ENCODE data around the gene ZFP69B. TPM values are rescaled to one million over a fixed set of nuclear protein-coding genes. Genes with fewer than 3 reads are reported as not detected.

The ZFP69B gene
- total RNA-seq, 4 donors from 2014 or later: 0.68 to 1.9 TPM; not detected in 2

GRCh38 chr1:40469327-40469726 lies 19.1 kb downstream of the ZFP69B start:
- Histone ChIP-seq H3K36me3 (peaks cover 0 to 7% (median 0%) of the 10 kb centered on the region in 4 donors), H3K4me1 (no peaks in the 10 kb centered on the region), H3K4me3 (no peak overlapping the region), H3K27ac (no peak overlapping the region), H3K27me3 (no peaks in the 10 kb centered on the region), H3K9me3 (peaks cover 62 to 64% of the 10 kb centered on the region in 2 donors)
- in situ Hi-C loops (cut with MboI; ENCODE audit: low pct_ligation_motif_present in 1 of 4, low pct_unique_long_range_greater_than_20kb in 1 of 4, low sequenced_read_pairs in 3 of 4) (no loop called here), intact Hi-C loops (cut with DNase I; ENCODE audit: low total_unique reads) (no loop called here)
- 85 to 90% methylated on average over 2 of the region's 2 CpGs for WGBS, 2 donors (ENCODE audit: low coverage in 1 of 2)
- DNase-seq: no peak
- TF ChIP-seq POLR2AphosphoS5 (IDR thresholded peaks at IDR 0.05): no peak
- no peak for TF ChIP-seq EP300 (IDR thresholded peaks at IDR 0.05; ENCODE audit: low read depth)
- no peak for TF ChIP-seq POLR2A (IDR thresholded peaks at IDR 0.05)
- no peak for TF ChIP-seq CTCF (IDR thresholded peaks at IDR 0.05)

- in situ Hi-C loops (cut with MboI; ENCODE audit: low pct_ligation_motif_present in 1 of 4, low pct_unique_long_range_greater_than_20kb in 1 of 4, low sequenced_read_pairs in 3 of 4): no loop called here
- WGBS, 2 donors (ENCODE audit: low coverage in 1 of 2): 95 to 100% methylated on average over 2 of the region's 2 CpGs
- no peak overlapping the region for H3K4me3 ChIP-seq
- H3K36me3 ChIP-seq: no peaks in the 10 kb centered on the region
- H3K4me1 ChIP-seq: peaks cover 0 to 13% (median 6%) of the 10 kb centered on the region in 4 donors
- TF ChIP-seq EP300 (IDR thresholded peaks at IDR 0.05; ENCODE audit: low read depth): no peak
- no peak for TF ChIP-seq POLR2A (IDR thresholded peaks at IDR 0.05)
- no peak for TF ChIP-seq POLR2AphosphoS5 (IDR thresholded peaks at IDR 0.05)
- no peak for TF ChIP-seq CTCF (IDR thresholded peaks at IDR 0.05)
- DNase-seq: no peak
- no peaks in the 10 kb centered on the region for H3K27me3 ChIP-seq
- H3K9me3 ChIP-seq: peaks cover 22% of the 10 kb centered on the region in 2 donors
- intact Hi-C loops (cut with DNase I; ENCODE audit: low total_unique reads): no loop called here
- no peak overlapping the region for H3K27ac ChIP-seq
Measured at GRCh38 chr1:40475268-40475667, 25.0 kb downstream of the ZFP69B start.

GRCh38 chr1:40476924-40477677 lies 26.8 kb downstream of the ZFP69B start, which contains the start of gene ZFP69:
Gene ZFP69 (plus strand): TSS chr1:40477290. CDS start chr1:40479362, 2,072 bp downstream.
- peaks cover 0 to 13% (median 6%) of the 10 kb centered on the region in 4 donors for H3K4me1 ChIP-seq
- intact Hi-C loops (cut with DNase I; ENCODE audit: low total_unique reads): no loop called here
- H3K4me3 ChIP-seq: peak within 1 kb of the TSS; percentile 51 to 90 (median 77)
- no peaks in the 10 kb centered on the region for H3K27me3 ChIP-seq
- in situ Hi-C loops (cut with MboI; ENCODE audit: low pct_ligation_motif_present in 1 of 4, low pct_unique_long_range_greater_than_20kb in 1 of 4, low sequenced_read_pairs in 3 of 4): no loop called here
- H3K9me3 ChIP-seq: peaks cover 12 to 14% of the 10 kb centered on the region in 2 donors
- peak; percentile 76 for DNase-seq
- no peak for TF ChIP-seq EP300 (IDR thresholded peaks at IDR 0.05; ENCODE audit: low read depth)
- TF ChIP-seq CTCF (IDR thresholded peaks at IDR 0.05): peak in 1 of 5 experiments; percentile 1
- peak; percentile 18 to 32 (median 23) for TF ChIP-seq POLR2AphosphoS5 (IDR thresholded peaks at IDR 0.05)
- WGBS, 2 donors (ENCODE audit: low coverage in 1 of 2): 0% methylated on average over 4 to 41 of the region's 65 CpGs
- peak within 1 kb of the TSS; percentile 61 to 77 (median 69) for H3K27ac ChIP-seq
- H3K36me3 ChIP-seq: peaks cover 0 to 8% (median 0%) of the 10 kb centered on the region in 4 donors

- H3K4me1 ChIP-seq: peaks cover 0 to 13% (median 6%) of the 10 kb centered on the region in 4 donors
- H3K4me3 ChIP-seq: peak overlapping the region; percentile 51 to 90 (median 77)
- intact Hi-C loops (cut with DNase I; ENCODE audit: low total_unique reads) (no loop called here), in situ Hi-C loops (cut with MboI; ENCODE audit: low pct_ligation_motif_present in 1 of 4, low pct_unique_long_range_greater_than_20kb in 1 of 4, low sequenced_read_pairs in 3 of 4) (no loop called here)
- no peak for TF ChIP-seq POLR2A (IDR thresholded peaks at IDR 0.05)
- H3K36me3 ChIP-seq: peaks cover 0 to 10% (median 0%) of the 10 kb centered on the region in 4 donors
- H3K9me3 ChIP-seq: peaks cover 12 to 14% of the 10 kb centered on the region in 2 donors
- WGBS, 2 donors (ENCODE audit: low coverage in 1 of 2): 1% methylated on average over 13 of the region's 17 CpGs; no CpG with 5 or more reads in 1 of the 2 donors
- H3K27me3 ChIP-seq: no peaks in the 10 kb centered on the region
- peak overlapping the region; percentile 61 to 77 (median 69) for H3K27ac ChIP-seq
- peak; percentile 11 for DNase-seq
Measured at GRCh38 chr1:40477678-40478053, 27.4 kb downstream of the ZFP69B start.

Measured in transverse colon (tissue), 4 donors.